ENCODE results near the gene DNHD1.

DNHD1 gene

GRCh38 chr11:6531267-6531752 is 34.2 kb downstream of the DNHD1 start:
- no peak for DNase-seq

- no peak for DNase-seq
These were observed 41.4 kb downstream of the DNHD1 start for GRCh38 chr11:6538456-6538855.

DNA sequence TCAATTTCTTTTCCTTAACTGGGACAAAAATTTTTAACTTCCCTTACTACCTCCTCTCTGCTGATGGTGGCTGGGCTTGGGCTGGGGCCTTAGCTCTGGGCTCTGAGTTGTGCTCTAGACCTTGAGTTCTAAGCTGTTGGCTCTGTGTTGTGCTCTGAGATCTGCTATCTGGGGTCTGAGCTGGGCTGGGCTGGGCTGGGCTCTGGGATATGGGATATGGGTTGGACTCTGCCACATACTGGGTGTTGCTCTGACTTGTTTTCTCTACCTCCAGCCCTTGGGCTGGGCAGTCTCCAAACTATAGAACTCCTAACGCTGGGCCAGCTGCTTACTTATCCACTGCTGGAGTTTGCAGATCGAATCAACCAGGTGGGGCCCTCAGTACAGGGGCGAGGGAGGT is 41.9 kb downstream of the DNHD1 start:
- DNase-seq: no peak

DNA sequence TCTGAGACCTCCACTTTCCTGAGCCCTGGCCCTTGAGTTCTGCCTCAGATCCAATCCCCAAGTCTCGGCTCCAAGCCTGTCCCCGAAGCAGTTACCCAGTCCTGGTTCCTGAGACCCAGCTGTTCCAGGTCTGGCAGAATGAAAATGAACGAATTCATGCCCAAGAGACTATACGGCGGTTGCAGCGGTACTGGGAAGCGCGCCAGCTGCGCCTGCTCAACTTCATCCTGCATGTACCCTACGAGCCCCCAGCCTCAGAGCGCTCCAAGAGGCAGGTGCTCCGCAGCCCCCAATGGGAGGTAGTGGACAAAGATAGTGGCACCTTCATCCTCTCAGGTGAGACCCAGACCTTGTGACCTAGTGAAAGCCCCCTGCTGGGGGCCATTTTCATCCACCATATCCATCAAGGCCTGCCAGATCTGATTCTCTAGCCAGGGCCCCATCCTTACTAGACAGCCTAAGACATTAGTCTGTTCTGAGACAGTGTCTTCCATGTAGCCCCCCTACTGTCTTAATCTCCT is 42.7 kb downstream of the DNHD1 start:
- DNase-seq: no peak

GRCh38 chr11:6541356-6541755 is 44.3 kb downstream of the DNHD1 start:
- DNase-seq: no peak

- DNase-seq: no peak
These were observed 45.6 kb downstream of the DNHD1 start for GRCh38 chr11:6542727-6543126.

- DNase-seq: no peak
These were observed 48.1 kb downstream of the DNHD1 start for GRCh38 chr11:6544921-6545850.

DNA sequence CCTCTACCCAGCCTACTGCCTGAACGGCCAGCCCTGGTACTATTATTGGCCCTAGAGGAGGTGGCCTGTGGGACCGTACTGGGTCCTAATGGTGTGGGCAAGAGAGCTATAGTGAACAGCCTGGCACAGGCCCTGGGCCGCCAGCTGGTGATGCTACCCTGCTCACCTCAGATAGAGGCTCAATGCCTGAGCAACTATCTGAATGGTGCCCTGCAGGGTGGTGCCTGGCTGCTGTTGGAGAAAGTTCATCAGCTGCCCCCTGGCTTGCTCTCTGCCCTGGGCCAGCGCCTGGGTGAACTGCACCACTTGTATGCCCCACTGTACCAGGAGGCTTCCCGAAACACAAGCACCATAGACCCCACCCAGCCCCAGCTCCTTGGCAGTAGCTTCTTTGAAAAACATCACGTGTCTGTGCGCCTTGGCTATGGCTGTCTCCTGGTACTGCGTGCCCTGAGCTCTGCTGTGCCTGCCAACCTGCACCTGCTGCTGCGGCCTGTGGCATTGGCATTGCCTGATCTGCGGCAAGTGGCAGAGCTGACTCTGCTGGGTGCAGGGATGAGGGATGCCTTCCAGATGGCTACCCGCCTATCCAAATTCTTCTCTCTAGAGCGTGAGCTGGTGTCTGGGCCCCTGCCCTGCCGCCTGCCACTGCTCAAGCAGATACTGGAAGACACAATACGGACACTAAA is 49.0 kb downstream of the DNHD1 start:
- DNase-seq: no peak

DNA sequence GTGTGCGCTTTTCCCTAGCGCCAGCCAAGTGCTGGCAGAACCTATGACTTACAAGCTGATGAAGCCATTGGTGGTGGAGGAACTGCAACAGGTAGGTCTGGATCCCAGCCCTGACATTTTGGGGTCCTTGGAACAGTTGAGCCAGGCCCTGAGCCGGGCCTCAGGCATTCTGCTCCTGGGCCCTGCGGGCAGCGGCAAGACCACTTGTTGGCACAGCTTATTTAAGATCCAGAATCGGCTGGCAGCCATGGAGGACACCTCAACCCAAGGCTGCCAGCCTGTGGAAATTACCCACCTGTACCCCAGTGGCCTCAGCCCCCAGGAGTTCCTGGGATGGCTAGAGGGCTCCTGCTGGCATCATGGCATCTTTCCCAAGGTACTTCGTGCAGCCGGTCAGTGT is 49.7 kb downstream of the DNHD1 start:
- no peak for DNase-seq

DNA sequence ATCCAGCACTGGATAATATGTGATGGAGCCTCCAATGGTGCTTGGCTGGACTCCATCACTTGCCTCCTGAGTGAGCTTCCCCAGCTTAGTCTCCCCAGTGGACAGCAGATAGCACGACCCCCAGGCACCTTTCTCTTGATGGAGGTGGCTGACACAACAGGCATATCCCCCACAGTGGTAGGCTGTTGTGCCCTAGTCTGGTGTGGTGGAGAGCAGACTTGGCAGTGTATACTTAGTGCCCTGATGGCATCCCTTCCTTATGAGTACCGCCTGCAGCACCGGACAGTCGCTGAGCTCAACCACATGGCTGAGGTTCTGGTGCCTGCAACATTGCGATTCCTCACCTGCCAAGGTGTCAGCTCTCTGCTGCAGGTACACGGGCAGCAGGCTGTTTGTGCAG is 50.1 kb downstream of the DNHD1 start:
- no peak for DNase-seq

GRCh38 chr11:6548121-6548520 is 51.0 kb downstream of the DNHD1 start:
- DNase-seq: no peak

GRCh38 chr11:6548641-6549040 is 51.6 kb downstream of the DNHD1 start:
- DNase-seq: no peak

DNA sequence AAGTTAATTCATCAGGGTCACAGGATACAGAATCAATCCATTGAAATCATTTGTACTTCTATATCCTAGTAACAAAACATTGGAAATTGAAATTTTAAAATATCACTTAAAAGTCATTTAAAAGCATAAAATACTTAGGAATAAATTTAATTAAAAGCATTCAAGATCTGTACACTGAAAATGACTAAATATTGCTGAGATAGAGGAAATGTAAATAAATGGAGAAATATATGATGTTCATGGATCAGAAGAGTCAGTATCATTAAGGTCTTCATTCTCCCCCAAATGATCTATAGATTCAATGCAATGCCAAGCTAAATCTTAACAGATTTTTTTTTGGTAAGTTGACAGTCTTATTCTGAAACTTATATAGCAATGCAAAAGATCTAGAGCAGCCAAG is 56.6 kb downstream of the DNHD1 start:
- no peak for DNase-seq

- no peak for DNase-seq
These were observed 58.0 kb downstream of the DNHD1 start for GRCh38 chr11:6554828-6555706.

- DNase-seq: no peak
These were observed 59.3 kb downstream of the DNHD1 start for GRCh38 chr11:6556139-6556949.

GRCh38 chr11:6557063-6557462 is 60.0 kb downstream of the DNHD1 start:
- DNase-seq: no peak

- DNase-seq: no peak
These were observed 60.9 kb downstream of the DNHD1 start for GRCh38 chr11:6557761-6558674.

DNA sequence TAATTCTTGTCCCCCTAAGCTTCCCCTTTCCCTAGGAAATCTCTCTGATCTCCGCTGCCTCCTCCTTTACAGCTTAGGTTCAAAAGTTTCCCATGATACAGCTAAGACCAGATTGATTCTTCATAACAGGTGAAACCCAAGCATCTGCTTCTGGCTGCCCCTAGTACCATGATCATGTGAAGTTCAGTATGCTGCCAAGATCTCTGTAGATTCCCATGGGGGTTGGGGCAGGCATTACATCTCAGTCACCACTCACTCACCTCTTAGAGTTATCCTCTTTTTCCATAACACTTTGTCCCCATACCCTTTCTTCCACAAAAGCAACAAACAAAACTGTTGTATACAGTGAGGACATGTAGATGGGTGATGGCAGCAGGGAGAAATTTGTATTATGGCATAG is 62.3 kb downstream of the DNHD1 start:
- no peak for DNase-seq

GRCh38 chr11:6561288-6561687 is 64.2 kb downstream of the DNHD1 start:
- DNase-seq: no peak

DNA sequence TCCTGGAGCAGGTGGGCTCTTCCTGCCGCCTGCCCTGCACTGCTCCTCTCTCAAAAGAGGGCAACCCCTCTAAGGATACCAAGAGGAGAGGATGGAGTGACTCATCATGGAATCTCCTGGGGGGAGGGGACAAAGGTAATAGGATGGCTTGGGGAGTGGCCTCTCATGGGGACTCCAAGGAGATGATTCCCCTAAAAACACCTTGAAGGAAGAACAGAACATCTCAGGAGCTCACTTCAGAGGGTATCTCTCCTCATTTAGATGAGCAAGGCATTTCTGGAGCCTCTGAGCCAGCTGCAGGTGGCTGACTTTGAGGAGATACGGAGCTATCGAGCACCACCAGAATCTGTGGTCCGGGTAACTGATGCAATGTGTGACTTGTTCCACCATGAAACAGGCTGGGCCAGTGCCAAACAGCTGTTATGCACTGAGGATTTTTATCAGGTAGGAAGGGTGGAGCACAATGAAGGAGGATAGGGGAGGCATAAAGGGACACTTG is 66.1 kb downstream of the DNHD1 start:
- no peak for DNase-seq

- no peak for DNase-seq
These were observed 66.6 kb downstream of the DNHD1 start for GRCh38 chr11:6563667-6564066.

Measured in activated CD8-positive, alpha-beta memory T cell treated with anti-CD3 and anti-CD28 coated beads, Interleukin-2, amount 50 U/mL, for 4 hours (primary cell).